HG03139 (cell line): ENCODE measurements around the gene GTF3C1.
"Not testable (repeated sequence)": the region's sequence is repeated elsewhere in the genome, so short reads cannot be mapped to it uniquely, and the experiment has no call there.

Experiments used
- ATAC-seq: cut with Tn5 transposase; IDR thresholded peaks from one replicate; pipeline ENCODE4 v1.9.1; 2021; ENCODE audit not compliant: unreplicated experiment

The GTF3C1 gene, protein sequence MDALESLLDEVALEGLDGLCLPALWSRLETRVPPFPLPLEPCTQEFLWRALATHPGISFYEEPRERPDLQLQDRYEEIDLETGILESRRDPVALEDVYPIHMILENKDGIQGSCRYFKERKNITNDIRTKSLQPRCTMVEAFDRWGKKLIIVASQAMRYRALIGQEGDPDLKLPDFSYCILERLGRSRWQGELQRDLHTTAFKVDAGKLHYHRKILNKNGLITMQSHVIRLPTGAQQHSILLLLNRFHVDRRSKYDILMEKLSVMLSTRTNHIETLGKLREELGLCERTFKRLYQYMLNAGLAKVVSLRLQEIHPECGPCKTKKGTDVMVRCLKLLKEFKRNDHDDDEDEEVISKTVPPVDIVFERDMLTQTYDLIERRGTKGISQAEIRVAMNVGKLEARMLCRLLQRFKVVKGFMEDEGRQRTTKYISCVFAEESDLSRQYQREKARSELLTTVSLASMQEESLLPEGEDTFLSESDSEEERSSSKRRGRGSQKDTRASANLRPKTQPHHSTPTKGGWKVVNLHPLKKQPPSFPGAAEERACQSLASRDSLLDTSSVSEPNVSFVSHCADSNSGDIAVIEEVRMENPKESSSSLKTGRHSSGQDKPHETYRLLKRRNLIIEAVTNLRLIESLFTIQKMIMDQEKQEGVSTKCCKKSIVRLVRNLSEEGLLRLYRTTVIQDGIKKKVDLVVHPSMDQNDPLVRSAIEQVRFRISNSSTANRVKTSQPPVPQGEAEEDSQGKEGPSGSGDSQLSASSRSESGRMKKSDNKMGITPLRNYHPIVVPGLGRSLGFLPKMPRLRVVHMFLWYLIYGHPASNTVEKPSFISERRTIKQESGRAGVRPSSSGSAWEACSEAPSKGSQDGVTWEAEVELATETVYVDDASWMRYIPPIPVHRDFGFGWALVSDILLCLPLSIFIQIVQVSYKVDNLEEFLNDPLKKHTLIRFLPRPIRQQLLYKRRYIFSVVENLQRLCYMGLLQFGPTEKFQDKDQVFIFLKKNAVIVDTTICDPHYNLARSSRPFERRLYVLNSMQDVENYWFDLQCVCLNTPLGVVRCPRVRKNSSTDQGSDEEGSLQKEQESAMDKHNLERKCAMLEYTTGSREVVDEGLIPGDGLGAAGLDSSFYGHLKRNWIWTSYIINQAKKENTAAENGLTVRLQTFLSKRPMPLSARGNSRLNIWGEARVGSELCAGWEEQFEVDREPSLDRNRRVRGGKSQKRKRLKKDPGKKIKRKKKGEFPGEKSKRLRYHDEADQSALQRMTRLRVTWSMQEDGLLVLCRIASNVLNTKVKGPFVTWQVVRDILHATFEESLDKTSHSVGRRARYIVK (N-terminal part only)

DNA sequence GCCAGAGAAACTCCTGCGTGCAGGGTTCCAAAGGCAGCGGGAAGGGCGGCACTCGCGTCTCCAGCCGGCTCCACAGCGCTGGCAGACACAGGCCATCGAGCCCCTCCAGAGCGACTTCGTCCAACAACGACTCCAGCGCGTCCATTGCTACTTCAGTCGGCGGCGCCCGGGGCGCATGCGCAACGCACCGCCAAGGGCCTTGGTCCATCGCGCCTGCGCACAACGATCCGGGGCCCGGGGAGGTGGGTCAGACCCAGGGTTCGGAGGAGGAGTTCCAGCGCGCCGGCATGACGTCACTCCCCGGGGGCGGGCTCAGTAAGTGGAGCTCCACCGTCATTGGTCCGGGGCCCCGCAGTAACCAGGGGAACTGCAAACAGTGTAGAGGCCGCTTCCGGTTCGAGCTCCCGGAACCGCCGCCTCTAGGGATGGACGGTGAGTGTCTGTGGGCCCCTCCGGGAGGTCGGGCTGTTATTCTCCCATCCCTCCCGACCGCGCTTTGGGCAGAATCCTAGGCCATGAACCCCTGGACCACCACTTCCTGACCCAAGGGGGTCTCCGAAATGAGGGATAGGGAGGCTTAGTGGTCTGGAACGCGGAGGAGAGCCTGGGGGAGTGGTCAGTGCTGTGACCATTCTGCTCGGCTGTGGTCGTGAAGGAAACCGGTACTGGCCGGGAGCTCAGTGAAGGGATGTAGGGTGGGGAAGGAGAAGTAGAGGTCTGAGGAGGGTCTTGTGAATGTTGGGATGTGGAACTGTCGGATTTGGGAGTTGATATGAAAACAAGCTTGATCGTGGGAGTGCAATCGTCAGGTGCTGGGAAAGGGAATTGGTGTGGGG lies at the start of gene GTF3C1, which contains the start of gene KATNIP:
GTF3C1 (minus strand) TSS at position 168 of the 836 bp plus-strand sequence; CDS start at position 145, 23 bp downstream.
KATNIP (plus strand) TSS at position 399 of the 836 bp plus-strand sequence; CDS start at position 426, 27 bp downstream.
- ATAC-seq = peak; percentile 93

DNA sequence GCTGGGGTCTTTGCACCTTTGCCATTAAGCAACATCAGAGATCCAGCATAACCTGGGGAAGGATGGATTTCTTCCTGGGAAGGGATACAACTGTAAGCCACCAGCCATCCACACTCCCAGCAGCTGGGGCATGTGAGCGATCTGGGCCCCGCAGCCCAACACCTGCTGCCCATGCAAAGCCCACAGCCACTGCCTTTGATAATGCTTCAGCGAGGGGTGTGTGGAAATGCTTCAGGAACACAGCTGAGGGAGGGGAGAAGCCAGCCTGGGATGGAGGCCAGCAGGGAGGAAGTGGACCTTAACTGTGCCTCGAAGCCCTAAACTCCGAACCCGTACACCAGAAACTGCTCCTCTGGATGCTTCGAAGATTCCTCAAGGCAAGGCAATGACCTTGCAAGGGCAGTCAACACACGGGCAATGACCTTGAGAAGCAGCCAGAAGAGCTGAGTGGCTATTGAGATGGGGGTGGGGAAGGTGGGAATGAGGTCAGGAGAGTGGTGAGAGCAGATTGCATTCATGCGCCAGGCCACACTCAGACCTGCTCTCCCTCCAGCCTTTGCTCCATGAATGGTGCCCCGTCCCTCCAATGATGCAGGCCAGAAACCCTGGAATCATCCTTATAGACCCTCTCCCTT lies 49.3 kb upstream of the GTF3C1 start:
- no peak for ATAC-seq

DNA sequence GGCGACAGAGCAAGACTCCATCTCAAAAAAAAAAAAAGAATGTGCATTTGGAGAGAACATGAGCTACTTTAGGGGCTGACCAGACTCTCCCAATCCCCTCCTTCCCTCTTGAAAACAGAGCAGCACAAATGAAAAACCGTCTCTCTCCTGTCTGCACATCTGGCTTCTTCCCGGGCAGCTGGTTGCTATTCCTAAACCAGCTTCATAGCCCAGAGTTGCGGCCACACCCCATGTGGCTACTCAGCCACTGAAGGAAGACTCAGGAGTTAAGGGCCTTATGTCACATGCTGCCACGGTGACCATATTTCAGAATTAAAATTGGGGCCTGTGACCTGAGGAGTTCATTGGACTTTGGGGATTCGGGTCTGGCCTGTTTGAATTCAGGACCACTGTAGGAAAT lies 48.5 kb upstream of the GTF3C1 start:
- ATAC-seq = no peak

DNA sequence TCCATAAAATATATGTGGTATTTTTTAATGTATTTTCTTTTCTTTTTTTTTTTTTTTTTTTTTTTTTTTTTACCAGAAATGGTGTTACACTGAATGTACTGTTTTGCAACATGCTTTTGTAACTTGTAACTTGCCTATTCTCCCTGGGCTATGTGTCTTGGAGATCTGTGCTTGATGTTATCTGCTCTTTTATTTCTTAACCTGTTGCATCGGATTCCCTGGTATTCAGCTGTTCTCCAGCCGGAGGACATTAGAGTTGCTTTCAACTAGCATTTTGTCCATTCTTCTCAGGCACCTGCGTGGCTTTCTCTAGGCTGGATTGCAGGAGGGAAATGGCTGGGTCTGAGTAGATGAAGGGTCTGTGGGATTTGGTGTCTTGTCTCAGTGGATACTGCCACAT lies 47.6 kb upstream of the GTF3C1 start:
- no peak for ATAC-seq

DNA sequence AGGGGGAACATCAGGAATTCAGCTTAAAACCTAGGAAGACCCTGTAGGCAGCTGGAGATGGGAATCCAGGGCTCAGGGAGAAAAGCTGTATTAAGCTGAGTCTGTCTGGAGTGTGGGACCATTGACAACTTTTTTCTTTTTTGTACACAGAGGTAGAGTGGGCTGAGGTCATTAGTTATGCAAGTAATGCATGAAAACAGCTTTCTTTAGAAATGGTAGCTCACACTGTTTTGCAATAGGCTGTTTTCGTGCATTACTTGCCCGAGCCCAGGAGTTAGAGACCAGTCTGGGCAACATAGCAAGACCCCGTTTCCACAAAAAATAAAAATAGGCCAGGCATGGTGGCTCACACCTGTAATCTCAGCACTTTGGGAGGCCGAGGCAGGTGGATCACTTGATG lies 46.7 kb upstream of the GTF3C1 start:
- ATAC-seq = no peak

DNA sequence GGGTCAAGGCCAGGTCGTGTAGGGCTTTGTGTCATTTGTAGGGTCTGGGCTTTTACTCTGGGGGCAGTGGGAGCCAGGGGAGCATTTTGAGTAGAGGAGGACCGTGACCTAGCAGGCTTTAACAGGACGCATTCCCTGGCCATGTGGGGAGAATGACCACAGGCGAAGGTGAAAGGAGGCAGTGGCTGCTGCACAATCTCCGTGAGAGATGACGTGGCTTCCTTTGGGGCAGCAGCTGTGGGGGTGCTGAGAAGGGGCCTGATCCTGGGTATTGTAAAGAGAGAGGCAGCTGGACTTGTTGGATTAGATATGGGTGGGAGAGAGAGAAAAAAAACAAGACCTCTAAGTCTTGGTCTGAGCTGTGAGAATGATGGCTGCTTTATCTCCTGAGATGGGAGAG lies 46.3 kb upstream of the GTF3C1 start:
- no peak for ATAC-seq

DNA sequence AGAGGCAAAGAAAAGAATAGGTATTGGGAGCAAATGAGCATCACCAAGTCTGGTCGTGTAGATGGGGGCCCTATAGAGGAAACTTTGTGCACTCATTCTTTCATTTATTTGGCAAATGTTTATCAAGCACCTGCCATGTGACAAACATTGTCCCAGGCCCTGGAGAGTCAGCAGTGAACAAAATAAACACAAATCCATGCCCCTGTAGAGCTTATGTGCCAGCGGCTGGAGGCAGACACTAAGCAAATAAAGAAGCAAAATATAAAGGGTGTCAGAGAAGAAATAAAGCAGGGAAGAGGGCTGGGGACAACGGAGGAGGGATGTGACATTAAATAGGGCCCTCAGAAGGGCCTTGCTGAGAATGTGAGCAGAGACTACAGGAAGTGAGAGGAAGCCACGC lies 45.8 kb upstream of the GTF3C1 start:
- ATAC-seq = no peak

DNA sequence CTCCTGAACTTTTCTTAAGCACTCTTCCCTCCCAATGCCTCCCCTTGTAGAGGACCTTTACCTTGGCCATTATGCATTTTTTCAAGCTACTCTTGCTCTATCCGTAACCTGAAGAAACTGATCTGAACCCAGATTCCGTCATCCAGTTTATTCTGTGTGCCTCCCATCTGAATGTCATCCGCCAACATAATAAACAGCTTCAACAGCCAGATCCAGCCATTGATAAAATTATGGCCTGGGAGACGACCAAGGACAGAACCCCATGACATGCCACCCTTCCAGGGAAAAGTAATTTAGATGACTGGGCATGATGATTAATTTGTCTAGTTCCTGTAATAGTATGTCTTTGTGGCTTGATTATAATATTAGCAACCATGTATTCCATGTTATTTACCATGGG lies 42.1 kb upstream of the GTF3C1 start:
- ATAC-seq = no peak

DNA sequence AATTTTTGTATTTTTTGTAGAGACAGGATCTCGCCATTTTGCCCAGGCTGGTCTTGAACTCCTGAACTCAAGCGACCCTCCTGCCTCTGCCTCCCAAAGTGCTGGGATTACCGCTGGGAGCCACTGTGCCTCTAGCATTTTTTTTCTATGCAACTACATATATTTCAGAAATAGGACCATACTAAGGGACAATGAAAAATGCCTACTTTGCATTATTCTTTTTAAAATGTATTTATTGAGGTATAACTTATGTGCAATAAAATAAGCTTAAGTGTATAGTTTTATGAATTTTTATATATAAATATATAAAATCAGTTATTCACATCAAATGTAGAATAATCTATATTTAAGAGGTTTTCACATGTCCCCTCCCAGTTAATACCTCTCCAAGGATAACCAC lies 38.3 kb upstream of the GTF3C1 start:
- no peak for ATAC-seq

DNA sequence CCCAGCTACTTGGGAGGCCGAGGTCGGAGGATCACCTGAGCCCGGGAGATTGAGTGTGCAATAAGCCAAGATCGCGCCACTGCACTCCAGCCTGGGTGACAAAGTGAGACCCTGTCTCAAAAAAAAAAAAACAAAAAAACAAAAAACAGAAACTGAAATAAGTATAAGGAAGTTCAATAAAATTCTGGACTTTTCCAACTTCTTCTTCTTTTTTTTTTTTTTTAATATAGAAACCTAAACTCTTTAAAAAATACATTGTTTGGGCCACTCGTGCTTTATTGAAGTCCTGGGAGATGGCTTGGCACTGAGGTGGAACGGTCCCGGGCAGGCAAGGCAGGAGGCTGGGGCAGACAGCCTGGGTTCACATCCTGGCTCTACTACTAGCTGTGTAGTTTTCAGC lies 37.0 kb upstream of the GTF3C1 start:
- no peak for ATAC-seq

DNA sequence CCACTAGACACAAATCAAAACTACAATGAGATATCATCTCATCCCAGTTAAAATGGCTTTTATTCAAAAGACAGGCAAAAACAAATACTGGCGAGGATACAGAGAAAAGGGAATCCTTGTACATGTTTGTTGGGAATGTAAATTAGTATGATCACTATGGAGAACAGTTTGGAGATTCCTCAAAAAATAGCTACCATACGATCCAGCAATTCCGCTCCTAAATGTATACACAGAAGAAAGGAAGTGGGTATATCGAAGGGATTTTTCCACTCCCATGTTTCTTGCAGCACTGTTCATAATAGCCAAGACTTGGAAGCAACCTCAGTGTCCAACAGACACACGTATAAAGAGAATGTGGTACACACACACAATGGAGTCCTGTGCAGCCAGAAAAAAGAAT lies 35.5 kb upstream of the GTF3C1 start:
- ATAC-seq = no peak

DNA sequence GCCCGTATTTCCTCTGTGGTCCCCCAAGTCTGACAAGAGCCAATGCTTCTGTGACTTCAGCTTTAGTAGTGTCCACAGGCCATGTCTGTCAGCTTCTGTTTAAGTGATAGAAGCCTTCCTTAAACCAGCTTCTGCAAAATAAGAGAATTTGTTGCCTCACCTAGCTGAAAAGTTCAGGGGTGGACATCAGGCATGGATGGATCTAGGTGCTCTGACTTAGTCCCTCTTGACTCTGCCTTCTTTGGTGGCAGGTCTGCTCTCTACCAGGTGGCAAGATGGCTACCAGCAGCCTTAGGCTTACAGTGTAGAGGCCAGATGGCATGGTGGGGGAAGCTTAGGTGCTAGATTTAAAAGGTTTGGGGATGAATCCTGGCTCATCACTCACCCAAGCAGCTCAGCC lies 33.9 kb upstream of the GTF3C1 start:
- no peak for ATAC-seq

DNA sequence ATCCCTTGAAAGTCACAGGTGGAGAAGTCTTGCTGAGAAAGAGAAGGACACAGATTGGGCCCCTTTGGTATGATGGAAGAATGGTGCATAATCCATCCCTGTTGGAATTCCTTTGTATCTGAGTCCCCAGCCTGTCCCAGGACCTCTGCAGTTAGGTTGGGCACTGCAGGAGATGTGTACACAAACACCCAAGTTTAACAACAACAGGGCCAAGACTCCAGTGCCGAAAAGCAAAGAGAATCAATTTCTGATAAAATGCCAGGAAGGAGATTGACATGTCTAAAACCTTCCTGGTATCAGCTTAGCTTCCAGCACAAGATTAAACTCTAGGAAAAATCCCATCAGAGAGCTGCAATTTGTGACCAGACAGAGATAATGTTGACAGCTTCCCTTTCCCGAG lies 33.2 kb upstream of the GTF3C1 start:
- no peak for ATAC-seq

DNA sequence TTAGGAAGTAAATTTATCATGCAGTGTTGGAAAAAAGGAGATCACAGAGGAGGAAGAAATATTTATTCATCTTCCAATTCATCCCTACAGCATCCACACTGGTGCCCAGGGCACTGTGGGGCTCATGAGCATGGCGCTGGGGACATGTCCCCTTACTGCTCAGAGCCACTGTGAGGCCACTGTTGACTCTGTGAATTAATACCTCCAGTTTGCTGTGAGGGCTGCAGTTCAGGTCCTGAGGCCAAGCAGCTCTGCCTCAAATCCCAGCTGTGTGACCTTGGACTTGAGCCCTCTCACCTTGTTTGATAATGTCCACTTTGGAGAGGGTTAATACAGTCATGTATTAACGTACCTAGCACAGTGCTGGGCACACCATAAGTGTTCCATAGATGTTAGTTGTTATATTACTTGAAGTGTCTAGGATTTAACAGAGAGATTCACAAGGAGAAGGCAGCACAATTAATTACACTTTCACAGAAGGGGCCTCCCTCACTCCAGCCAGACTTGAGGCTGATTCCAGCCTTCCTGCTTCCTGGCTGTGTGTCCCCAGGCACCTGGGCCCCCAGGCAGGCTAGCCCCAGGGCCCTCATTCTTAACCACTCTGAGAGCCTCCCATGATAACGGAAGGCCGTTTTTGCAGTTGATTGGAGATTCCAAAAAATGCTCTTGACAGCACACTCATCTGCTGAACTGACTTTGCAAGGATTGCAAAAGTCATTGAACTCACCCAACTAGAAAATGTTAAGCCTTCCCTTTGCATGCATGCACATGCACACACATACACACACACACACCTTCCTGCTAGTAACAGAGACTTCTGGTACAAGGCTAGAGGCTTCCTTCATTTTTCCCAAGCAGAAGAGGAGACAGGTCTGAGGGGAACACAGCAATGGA lies 29.6 kb upstream of the GTF3C1 start:
- ATAC-seq = no peak

DNA sequence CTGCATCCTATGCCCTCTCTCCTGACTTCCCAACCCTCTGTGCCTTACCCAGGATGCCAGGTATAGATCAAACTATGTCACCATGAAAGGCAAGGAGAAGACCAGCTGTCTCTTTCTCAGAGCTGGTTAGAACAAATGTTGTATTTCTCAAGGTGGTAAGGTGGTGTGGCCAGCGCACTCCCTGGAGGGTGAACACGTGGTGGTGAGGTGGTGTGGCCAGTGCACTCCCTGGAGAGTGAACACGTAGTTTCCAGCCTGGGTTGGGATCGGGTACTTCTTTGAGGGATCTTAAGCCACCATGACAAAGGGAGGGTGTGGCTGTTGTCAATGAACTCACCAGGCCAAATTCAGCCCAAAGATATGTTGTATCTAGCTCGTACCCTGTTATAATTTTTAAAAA lies 27.0 kb upstream of the GTF3C1 start:
- ATAC-seq = no peak

DNA sequence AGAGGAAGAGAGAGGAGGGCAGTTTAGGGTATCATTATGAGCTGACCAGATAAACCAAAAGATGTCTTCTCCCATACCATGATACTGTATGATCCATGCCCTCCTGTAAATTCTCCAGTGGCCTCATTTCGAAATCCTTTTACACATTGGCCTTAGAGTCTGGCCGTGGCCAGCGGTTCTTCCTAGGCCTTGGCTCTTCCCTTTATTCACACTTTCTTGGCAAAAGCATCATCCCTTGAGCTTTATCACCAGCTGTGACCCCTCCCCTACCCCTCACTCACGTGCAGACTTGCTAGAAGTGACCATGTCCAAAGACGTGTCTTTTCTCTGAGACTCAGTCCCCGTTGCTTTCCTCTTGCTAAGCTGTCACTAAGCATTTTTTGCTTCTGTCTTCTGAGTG lies 23.0 kb upstream of the GTF3C1 start:
- ATAC-seq = no peak

DNA sequence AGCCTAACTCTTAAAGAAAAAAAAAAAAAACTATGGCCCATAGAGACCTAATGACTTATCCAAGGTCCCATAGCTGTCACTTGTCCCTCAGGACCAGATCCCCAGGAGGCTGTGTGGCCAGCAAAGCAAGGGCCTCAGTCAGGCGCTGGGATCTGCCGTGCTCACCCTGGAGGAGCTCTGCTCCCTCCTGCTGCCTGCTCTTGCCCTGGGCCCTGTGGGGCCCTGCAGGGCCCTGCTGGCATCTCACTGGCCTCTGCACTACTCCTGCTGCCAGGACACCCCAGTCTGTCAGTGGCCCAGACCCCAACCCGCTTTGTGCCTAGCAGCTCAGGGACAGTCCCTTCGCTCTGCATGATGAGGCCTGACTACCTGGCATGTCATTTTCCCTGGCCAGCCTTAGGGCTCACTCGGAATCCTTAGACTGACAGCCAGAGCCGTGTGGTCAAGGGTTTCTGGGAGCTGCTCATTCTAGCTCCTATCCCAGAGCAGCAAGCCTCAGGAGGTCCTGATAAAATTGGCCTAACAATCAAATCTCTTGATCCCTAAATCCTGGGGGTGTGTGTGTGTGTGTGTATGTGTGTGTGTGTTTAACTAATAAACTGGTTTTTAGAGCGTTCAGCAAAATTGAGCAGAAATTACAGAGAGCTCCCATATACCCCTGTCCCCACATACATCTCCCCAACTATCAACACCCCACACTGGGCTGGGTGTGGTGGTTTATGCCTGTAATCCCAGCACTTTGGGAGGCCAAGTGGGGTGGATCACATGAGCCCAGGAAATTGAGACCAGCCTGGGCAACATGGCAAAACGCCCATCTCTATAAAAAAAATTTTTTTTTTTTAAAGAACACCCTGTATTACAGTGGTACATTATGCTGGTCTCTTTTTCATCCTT lies 22.0 kb upstream of the GTF3C1 start:
- no peak for ATAC-seq

DNA sequence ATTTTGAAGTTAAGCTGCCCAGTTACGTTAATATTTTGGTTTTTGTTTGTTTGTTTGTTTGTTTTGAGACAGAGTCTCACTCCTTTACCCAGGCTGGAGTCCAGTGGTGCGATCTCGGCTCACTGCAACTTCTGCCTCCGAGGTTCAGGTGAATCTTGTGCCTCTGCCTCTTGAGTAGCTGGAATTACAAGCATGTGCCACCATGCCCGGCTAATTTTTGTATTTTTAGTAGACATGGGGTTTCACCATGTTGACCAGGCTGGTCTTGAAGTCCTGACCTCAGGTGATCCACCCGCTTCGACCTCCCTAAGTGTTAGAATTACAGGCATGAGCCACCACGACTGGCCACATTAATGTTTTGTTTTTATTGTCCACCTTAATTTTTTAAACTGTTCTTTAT lies 21.3 kb upstream of the GTF3C1 start:
- ATAC-seq = not testable (repeated sequence)
